K562 (cell line): ENCODE measurements around the gene WASL. TPM values are rescaled to one million over a fixed set of nuclear protein-coding genes. Genes with fewer than 3 reads are reported as not detected.

ENCODE experiments used
- CBFA2T2 ChIP-seq: fragments of 450-650 bp; conservative IDR thresholded peaks from 2 replicates; pipeline ENCODE4 v1.6.1; 2017; ENCODE audit warnings: mild to moderate bottlenecking
- CSDE1 ChIP-seq, 2 experiments: fragments of 450-650 bp; IDR thresholded peaks; 2 replicates each; pipeline ENCODE4 v1.6.1; 2016; ENCODE audit warnings: mild to moderate bottlenecking in 1 of 2
- EWSR1 ChIP-seq: fragments of 450-650 bp; IDR thresholded peaks from 2 replicates; pipeline ENCODE4 v1.6.1; 2018; ENCODE audit warnings: borderline replicate concordance, mild to moderate bottlenecking, low read depth, moderate library complexity; ENCODE audit not compliant: partially characterized antibody
- HDGF ChIP-seq: fragments of 450-650 bp; IDR thresholded peaks from 2 replicates; pipeline ENCODE4 v1.6.1; 2016
- KDM4B ChIP-seq, 2 experiments: fragments of 450-650 bp in 1 of 2; sonication (generic) in 1 of 2; IDR thresholded peaks; 2 replicates each; pipeline ENCODE4 v1.6.1; 2016 to 2017; ENCODE audit warnings: borderline replicate concordance in 2 of 2, antibody characterized with exemption in 1 of 2, low read depth in 1 of 2, mild to moderate bottlenecking in 1 of 2
- NFE2 ChIP-seq: IDR thresholded peaks from 2 replicates; pipeline ENCODE4 v1.6.1; 2014; ENCODE audit warnings: antibody characterized with exemption, low read depth
- PTTG1 ChIP-seq: fragments of 450-650 bp; IDR thresholded peaks from 2 replicates; pipeline ENCODE4 v1.6.1; 2016; ENCODE audit warnings: low read depth, mild to moderate bottlenecking, missing genetic modification characterization, missing compliant biosample characterization
- RB1 ChIP-seq: fragments of 450-650 bp; IDR thresholded peaks from 2 replicates; pipeline ENCODE4 v1.6.1; 2017; ENCODE audit warnings: low read depth, mild to moderate bottlenecking
- ZBTB8A ChIP-seq: fragments of 450-650 bp; IDR thresholded peaks from 2 replicates; pipeline ENCODE4 v1.6.1; 2018; ENCODE audit warnings: mild to moderate bottlenecking, moderate library complexity; ENCODE audit not compliant: partially characterized antibody
- ZC3H4 ChIP-seq: sonication (generic); formaldehyde crosslinking; IDR thresholded peaks from 2 replicates; pipeline ENCODE4 v1.9.0; 2021; ENCODE audit warnings: missing genetic modification reagents, borderline replicate concordance
- ZNF445 ChIP-seq: fragments of 250-450 bp; sonication (Bioruptor Pico); IDR thresholded peaks from 2 replicates; pipeline ENCODE4 v1.4.0; 2020; ENCODE audit warnings: low read depth, mild to moderate bottlenecking, moderate library complexity
- ZSCAN29 ChIP-seq: fragments of 450-650 bp; IDR thresholded peaks from 2 replicates; pipeline ENCODE4 v1.6.1; 2017
- polyA plus RNA-seq, 8 experiments: library from polyadenylated mRNA; depleted of rRNA in 4 of 8; stranded (reverse) in 5 of 8; unstranded in 3 of 8; fragments of >200 nt; fragmentation: Nextera tagmentation in 2 of 8; fragmentation: Illumina TruSeq in 1 of 8; extraction: Ambion mirVana in 2 of 8; extraction: Trizol in 1 of 8; gene quantifications; 2 replicates each; pipeline versions ENCODE4 v1.2.1 to v1.2.3, GENCODE V29; 2011 to 2014; ENCODE audit warnings: inconsistent platforms in 1 of 8, missing spikeins in 1 of 8
- total RNA-seq, 7 experiments: library from RNA; depleted of rRNA in 6 of 7; stranded (reverse); fragments of >200 nt in 6 of 7; fragmentation: Illumina TruSeq in 2 of 7; extraction: Trizol in 2 of 7; gene quantifications; 2 replicates each; pipeline versions ENCODE4 v1.2.1 to v1.2.3, GENCODE V29; 2011 to 2021; ENCODE audit warnings: low replicate concordance in 1 of 7
- TF ChIP-seq, protein P1 (sequence below): fragments of 250-450 bp; sonication (Bioruptor Pico); IDR thresholded peaks from 2 replicates; pipeline ENCODE4 v1.4.0; 2020
- TF ChIP-seq, protein P2 (sequence below): fragments of 250-450 bp; sonication (Bioruptor Pico); IDR thresholded peaks from 2 replicates; pipeline ENCODE4 v1.5.1; 2021; ENCODE audit warnings: mild to moderate bottlenecking
- TF ChIP-seq, protein P3 (sequence below): sonication (generic); formaldehyde crosslinking; IDR thresholded peaks from 2 replicates; pipeline ENCODE4 v1.8.0; 2022; ENCODE audit warnings: mild to moderate bottlenecking, low read depth, missing genetic modification reagents
- TF ChIP-seq, protein P4 (sequence below): sonication (generic); formaldehyde crosslinking; IDR thresholded peaks from 2 replicates; pipeline ENCODE4 v1.8.1; 2022; ENCODE audit warnings: missing genetic modification reagents
- TF ChIP-seq, protein P5 (sequence below): fragments of 250-450 bp; sonication (Bioruptor Pico); IDR thresholded peaks from 2 replicates; pipeline ENCODE4 v1.8.0; 2022; ENCODE audit warnings: moderate library complexity, mild to moderate bottlenecking, inconsistent platforms

The WASL gene
- total and polyA plus RNA-seq, 9 of the 15 experiments (the other 6 are each of a cell fraction or from before 2014, with no cell fraction given) = 3.2 to 13.9 (median 8.3) TPM

DNA sequence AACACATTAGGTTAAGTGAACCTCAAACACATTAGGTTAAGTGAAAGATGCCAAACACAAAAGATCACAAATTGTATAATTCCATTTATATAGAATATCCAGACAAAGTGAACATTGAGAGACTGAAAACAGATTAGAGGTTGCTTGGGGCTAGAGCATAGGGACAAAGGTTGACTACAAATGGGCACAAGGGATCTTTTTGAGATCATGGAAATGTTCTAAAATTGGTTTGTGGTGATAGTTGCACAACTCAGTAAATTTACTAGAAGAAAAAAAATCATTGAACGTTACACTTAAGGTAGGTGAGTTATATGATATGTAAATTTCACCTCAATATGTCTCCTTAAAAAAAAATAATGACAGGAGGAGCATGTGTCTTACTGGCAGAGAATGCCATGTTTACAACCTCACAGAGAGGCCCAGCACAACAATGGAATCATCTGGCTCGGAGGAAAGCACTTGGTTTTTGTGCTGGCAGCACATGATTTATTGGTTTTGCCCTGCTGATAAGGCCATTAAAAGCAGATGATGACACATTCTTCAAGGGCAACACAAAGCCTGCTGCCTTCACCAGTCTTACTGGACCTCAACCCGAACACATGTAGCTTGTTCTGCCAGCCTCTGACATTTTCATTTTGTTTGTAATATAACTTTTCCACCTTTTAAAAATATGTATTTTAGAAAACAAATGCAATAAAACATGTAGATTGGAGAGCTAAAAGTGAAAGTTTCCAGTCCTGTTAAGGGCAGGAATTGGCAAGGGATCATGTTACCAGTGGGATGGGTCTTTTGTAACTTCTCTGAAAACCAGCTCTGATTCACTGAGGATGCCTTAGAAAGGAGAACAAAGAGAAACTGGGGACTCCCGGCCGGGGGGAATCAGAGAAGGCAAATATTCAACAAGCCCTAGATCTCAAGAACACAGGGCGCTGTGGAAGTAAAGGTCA is 105.0 kb downstream of the WASL start (continued):
- TF ChIP-seq, protein P1, sequence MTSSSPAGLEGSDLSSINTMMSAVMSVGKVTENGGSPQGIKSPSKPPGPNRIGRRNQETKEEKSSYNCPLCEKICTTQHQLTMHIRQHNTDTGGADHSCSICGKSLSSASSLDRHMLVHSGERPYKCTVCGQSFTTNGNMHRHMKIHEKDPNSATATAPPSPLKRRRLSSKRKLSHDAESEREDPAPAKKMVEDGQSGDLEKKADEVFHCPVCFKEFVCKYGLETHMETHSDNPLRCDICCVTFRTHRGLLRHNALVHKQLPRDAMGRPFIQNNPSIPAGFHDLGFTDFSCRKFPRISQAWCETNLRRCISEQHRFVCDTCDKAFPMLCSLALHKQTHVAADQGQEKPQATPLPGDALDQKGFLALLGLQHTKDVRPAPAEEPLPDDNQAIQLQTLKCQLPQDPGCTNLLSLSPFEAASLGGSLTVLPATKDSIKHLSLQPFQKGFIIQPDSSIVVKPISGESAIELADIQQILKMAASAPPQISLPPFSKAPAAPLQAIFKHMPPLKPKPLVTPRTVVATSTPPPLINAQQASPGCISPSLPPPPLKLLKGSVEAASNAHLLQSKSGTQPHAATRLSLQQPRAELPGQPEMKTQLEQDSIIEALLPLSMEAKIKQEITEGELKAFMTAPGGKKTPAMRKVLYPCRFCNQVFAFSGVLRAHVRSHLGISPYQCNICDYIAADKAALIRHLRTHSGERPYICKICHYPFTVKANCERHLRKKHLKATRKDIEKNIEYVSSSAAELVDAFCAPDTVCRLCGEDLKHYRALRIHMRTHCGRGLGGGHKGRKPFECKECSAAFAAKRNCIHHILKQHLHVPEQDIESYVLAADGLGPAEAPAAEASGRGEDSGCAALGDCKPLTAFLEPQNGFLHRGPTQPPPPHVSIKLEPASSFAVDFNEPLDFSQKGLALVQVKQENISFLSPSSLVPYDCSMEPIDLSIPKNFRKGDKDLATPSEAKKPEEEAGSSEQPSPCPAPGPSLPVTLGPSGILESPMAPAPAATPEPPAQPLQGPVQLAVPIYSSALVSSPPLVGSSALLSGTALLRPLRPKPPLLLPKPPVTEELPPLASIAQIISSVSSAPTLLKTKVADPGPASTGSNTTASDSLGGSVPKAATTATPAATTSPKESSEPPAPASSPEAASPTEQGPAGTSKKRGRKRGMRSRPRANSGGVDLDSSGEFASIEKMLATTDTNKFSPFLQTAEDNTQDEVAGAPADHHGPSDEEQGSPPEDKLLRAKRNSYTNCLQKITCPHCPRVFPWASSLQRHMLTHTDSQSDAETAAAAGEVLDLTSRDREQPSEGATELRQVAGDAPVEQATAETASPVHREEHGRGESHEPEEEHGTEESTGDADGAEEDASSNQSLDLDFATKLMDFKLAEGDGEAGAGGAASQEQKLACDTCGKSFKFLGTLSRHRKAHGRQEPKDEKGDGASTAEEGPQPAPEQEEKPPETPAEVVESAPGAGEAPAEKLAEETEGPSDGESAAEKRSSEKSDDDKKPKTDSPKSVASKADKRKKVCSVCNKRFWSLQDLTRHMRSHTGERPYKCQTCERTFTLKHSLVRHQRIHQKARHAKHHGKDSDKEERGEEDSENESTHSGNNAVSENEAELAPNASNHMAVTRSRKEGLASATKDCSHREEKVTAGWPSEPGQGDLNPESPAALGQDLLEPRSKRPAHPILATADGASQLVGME (CRISPR knock-in tag) = no peak
- TF ChIP-seq KDM4B (IDR thresholded peaks at IDR 0.05; ENCODE audit: borderline replicate concordance in 2 of 2, low read depth in 1 of 2) = no peak
- no peak for TF ChIP-seq ZSCAN29
- TF ChIP-seq, protein P2, sequence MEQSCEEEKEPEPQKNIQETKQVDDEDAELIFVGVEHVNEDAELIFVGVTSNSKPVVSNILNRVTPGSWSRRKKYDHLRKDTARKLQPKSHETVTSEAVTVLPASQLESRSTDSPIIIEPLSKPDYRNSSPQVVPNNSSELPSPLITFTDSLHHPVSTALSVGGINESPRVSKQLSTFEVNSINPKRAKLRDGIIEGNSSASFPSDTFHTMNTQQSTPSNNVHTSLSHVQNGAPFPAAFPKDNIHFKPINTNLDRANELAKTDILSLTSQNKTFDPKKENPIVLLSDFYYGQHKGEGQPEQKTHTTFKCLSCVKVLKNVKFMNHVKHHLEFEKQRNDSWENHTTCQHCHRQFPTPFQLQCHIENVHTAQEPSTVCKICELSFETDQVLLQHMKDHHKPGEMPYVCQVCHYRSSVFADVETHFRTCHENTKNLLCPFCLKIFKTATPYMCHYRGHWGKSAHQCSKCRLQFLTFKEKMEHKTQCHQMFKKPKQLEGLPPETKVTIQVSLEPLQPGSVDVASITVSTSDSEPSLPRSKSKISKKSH (CRISPR knock-in tag) = no peak
- no peak for TF ChIP-seq ZC3H4 (CRISPR knock-in tag)
- no peak for TF ChIP-seq CSDE1 (IDR thresholded peaks at IDR 0.05)
- TF ChIP-seq, protein P3, sequence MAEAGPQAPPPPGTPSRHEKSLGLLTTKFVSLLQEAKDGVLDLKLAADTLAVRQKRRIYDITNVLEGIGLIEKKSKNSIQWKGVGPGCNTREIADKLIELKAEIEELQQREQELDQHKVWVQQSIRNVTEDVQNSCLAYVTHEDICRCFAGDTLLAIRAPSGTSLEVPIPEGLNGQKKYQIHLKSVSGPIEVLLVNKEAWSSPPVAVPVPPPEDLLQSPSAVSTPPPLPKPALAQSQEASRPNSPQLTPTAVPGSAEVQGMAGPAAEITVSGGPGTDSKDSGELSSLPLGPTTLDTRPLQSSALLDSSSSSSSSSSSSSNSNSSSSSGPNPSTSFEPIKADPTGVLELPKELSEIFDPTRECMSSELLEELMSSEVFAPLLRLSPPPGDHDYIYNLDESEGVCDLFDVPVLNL (CRISPR knock-in tag) = no peak
- TF ChIP-seq HDGF = no peak
- TF ChIP-seq CBFA2T2 = no peak
- no peak for TF ChIP-seq EWSR1
- TF ChIP-seq RB1 = no peak
- TF ChIP-seq, protein P4, sequence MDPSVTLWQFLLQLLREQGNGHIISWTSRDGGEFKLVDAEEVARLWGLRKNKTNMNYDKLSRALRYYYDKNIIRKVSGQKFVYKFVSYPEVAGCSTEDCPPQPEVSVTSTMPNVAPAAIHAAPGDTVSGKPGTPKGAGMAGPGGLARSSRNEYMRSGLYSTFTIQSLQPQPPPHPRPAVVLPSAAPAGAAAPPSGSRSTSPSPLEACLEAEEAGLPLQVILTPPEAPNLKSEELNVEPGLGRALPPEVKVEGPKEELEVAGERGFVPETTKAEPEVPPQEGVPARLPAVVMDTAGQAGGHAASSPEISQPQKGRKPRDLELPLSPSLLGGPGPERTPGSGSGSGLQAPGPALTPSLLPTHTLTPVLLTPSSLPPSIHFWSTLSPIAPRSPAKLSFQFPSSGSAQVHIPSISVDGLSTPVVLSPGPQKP (CRISPR knock-in tag) = no peak
- TF ChIP-seq ZNF445 = no peak
- no peak for TF ChIP-seq PTTG1 (tag)
- TF ChIP-seq, protein P5, sequence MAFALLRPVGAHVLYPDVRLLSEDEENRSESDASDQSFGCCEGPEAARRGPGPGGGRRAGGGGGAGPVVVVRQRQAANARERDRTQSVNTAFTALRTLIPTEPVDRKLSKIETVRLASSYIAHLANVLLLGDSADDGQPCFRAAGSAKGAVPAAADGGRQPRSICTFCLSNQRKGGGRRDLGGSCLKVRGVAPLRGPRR (CRISPR knock-in tag) = no peak
- TF ChIP-seq NFE2 = no peak
- TF ChIP-seq ZBTB8A = no peak
